AG04450 (cell line): Measurements from ENCODE around the gene KDM5C. TPM values are rescaled to one million over a fixed set of nuclear protein-coding genes. Genes with fewer than 3 reads are reported as not detected.
"Not testable (repeated sequence)": the region's sequence is repeated elsewhere in the genome, so short reads cannot be mapped to it uniquely, and the experiment has no call there.

Experiments used
- CTCF ChIA-PET: fragments of 300-600, 350-600 bp; formaldehyde crosslinking; extraction: SDS; loops from one replicate; lab custom pipeline; 2022; ENCODE audit warnings: antibody characterized with exemption, inconsistent platforms; lab: Charles Lee
- POLR2A ChIA-PET: fragments of 350-600 bp; formaldehyde crosslinking; extraction: SDS; loops from one replicate; lab custom pipeline; 2021; ENCODE audit warnings: antibody characterized with exemption, inconsistent platforms; lab: Yijun Ruan, JAX
- DNase-seq: peaks from one replicate; pipeline ENCODE4 v3.0.0-alpha.2; 2011; ENCODE audit warnings: low read depth, low spot score
- H3K27ac ChIP-seq: one replicate; pipeline ENCODE4 v1.5.1; 2012; ENCODE audit warnings: low read depth, low read length, control low read depth
- H3K27me3 ChIP-seq: one replicate; pipeline ENCODE4 v1.6.0; 2012; ENCODE audit warnings: low read length; ENCODE audit not compliant: control insufficient read depth, insufficient read depth
- H3K4me3 ChIP-seq: 2 replicates; pipeline ENCODE4 v1.5.1; 2011; ENCODE audit warnings: mild to moderate bottlenecking, low read depth, low read length, control low read depth
- H3K9me3 ChIP-seq: 2 replicates; pipeline ENCODE4 v1.5.1; 2012; ENCODE audit warnings: low read length; ENCODE audit not compliant: control insufficient read depth, insufficient read depth
- CTCF ChIP-seq: IDR thresholded peaks from 2 replicates; pipeline ENCODE4 v1.5.1; 2011; ENCODE audit warnings: low read depth, low read length, control low read depth, inconsistent platforms
- polyA plus RNA-seq: library from polyadenylated mRNA; depleted of rRNA; stranded (reverse); fragments of >200 nt; gene quantifications from 2 replicates; pipeline ENCODE4 v1.2.3, GENCODE V29; 2011

Gene KDM5C
- polyA plus RNA-seq, 1 experiment: 42.7 TPM

- CTCF ChIA-PET: no interaction called here
Observed at GRCh38 chrX:53171356-53171755, 53.7 kb downstream of the KDM5C start.

GRCh38 chrX:53166103-53166502 is 58.9 kb downstream of the KDM5C start:
- Histone ChIP-seq H3K27ac (no peak overlapping the region), H3K9me3 (no peaks in the 10 kb centered on the region), H3K4me3 (no peak overlapping the region), H3K27me3 (no peaks in the 10 kb centered on the region)
- TF ChIP-seq CTCF: no peak
- ChIA-PET CTCF (no interaction called here), POLR2A (no interaction called here)
- no peak for DNase-seq

More at GRCh38 chrX:53171356-53171755, 53.7 kb downstream of the KDM5C start:
- H3K27me3 ChIP-seq: no peaks in the 10 kb centered on the region
- H3K9me3 ChIP-seq: no peaks in the 10 kb centered on the region
- no peak overlapping the region for H3K27ac ChIP-seq
- H3K4me3 ChIP-seq: no peak overlapping the region
- TF ChIP-seq CTCF: no peak
- POLR2A ChIA-PET: no interaction called here
- no peak for DNase-seq

GRCh38 chrX:53164566-53164965 is 60.4 kb downstream of the KDM5C start:
- POLR2A ChIA-PET, H3K27ac ChIP-seq, H3K9me3 ChIP-seq, H3K27me3 ChIP-seq, H3K4me3 ChIP-seq, CTCF ChIA-PET, DNase-seq: not testable (repeated sequence)

- Histone ChIP-seq H3K9me3 (no peaks in the 10 kb centered on the region), H3K27me3 (no peaks in the 10 kb centered on the region), H3K27ac (no peak overlapping the region), H3K4me3 (no peak overlapping the region)
- ChIA-PET CTCF (no interaction called here), POLR2A (no interaction called here)
- TF ChIP-seq CTCF: no peak
- DNase-seq: no peak
Observed at GRCh38 chrX:53163436-53163835, 61.6 kb downstream of the KDM5C start.

- POLR2A ChIA-PET: no interaction called here
- H3K27ac ChIP-seq: no peak overlapping the region
- DNase-seq: no peak
- CTCF ChIA-PET: interaction anchor here (1.0 kb wide), 1 partner anchor 157 kb away, joined by 3 read pairs; no protein-coding TSS in a partner anchor
- H3K4me3 ChIP-seq: no peak overlapping the region
- TF ChIP-seq CTCF: no peak
- no peaks in the 10 kb centered on the region for H3K27me3 ChIP-seq
- H3K9me3 ChIP-seq: no peaks in the 10 kb centered on the region
Observed at GRCh38 chrX:53160297-53160983, 64.6 kb downstream of the KDM5C start.
